ENCODE data around the gene VWF. TPM values are rescaled to one million over a fixed set of nuclear protein-coding genes. Genes with fewer than 3 reads are reported as not detected.
A peak's percentile ranks its signal among the peaks of the same experiment; 100 is the strongest.

VWF gene
- total and polyA plus RNA-seq, 2 of the 13 experiments (the other 11 are each of a cell fraction or from before 2014, with no cell fraction given) = 0.20 to 0.25 TPM

- TF ChIP-seq ZNF784 (CRISPR knock-in tag; IDR thresholded peaks at IDR 0.05; ENCODE audit: borderline replicate concordance) (no peak), ELK4 (CRISPR knock-in tag; IDR thresholded peaks at IDR 0.05; ENCODE audit: borderline replicate concordance) (no peak), CCDC6 (CRISPR knock-in tag; IDR thresholded peaks at IDR 0.05) (no peak)
Measured at GRCh38 chr12:5964913-5965900, 159.3 kb downstream of the VWF start (continued).

GRCh38 chr12:5963515-5963914 is 161.0 kb downstream of the VWF start:
- Histone ChIP-seq H3K27ac (ENCODE audit: extremely low read length, insufficient read depth, low read length) (no peak overlapping the region), H3K4me3 (replicated peaks in 1 of 3; ENCODE audit: insufficient read depth in 1 of 3, low read depth in 2 of 3, low read length in 3 of 3) (no peak overlapping the region), H4K20me1 (ENCODE audit: insufficient read depth, low read length) (no peaks in the 10 kb centered on the region), H3K79me2 (ENCODE audit: insufficient read depth, low read length) (no peaks in the 10 kb centered on the region), H3K27me3 (ENCODE audit: control insufficient read depth in 1 of 2, insufficient read depth in 2 of 2, low read length in 2 of 2) (peaks cover 1 to 9% of the 10 kb centered on the region in 2 experiments; a peak in 2 of 5 replicates), H3K4me1 (ENCODE audit: insufficient read depth, low read length) (peaks cover 15% of the 10 kb centered on the region), H3K9ac (ENCODE audit: insufficient read depth, low read depth, low read length) (no peak overlapping the region), H3K36me3 (replicated peaks in 1 of 2; ENCODE audit: control insufficient read depth in 1 of 2, insufficient read depth in 2 of 2, low read length in 2 of 2) (no peaks in the 10 kb centered on the region), H3K9me3 (ENCODE audit: low read length) (no peaks in the 10 kb centered on the region), H3K4me2 (ENCODE audit: low read depth, low read length) (peak overlapping the region; percentile 12; the same call in 1 of the 2 replicates), H2AFZ (ENCODE audit: low read length) (peak overlapping the region; percentile 69)
- BruUV-seq (replicated peaks) = no TSS peak
- 14% methylated on average over 7 of the region's 7 CpGs for whole genome bisulfite sequencing (ENCODE audit: low lambda C conversion rate)
- CTCF ChIA-PET (ENCODE audit: low intra/inter-chr PET ratio, low total read pairs) = no interaction called here
- no peak for ATAC-seq
- intact Hi-C loops (cut with micrococcal nuclease; ENCODE audit: unreplicated experiment) (no loop called here), in situ Hi-C loops (cut with HindIII; ENCODE audit: extremely low pct_ligation_motif_present, low pct_unique_long_range_greater_than_20kb) (no loop called here)
- POLR2A ChIA-PET = no interaction called here
- DNase-seq (ENCODE audit: low spot score) = no peak
- FAIRE-seq = no peak
- no peak for TF ChIP-seq KDM1A (CRISPR knock-in tag; IDR thresholded peaks at IDR 0.05)
- no peak for TF ChIP-seq ZNF512B (CRISPR knock-in tag; IDR thresholded peaks at IDR 0.05; ENCODE audit: borderline replicate concordance)
- no peak for TF ChIP-seq ZNF556 (CRISPR knock-in tag; IDR thresholded peaks at IDR 0.05; ENCODE audit: borderline replicate concordance)
- no peak for TF ChIP-seq ZFP36L2 (CRISPR knock-in tag; IDR thresholded peaks at IDR 0.05)
- no peak for TF ChIP-seq DNMT1 (CRISPR knock-in tag; IDR thresholded peaks at IDR 0.05)
- TF ChIP-seq ZBTB33 (CRISPR knock-in tag; IDR thresholded peaks at IDR 0.05) = no peak
- TF ChIP-seq ZKSCAN8 (CRISPR knock-in tag; IDR thresholded peaks at IDR 0.05; ENCODE audit: borderline replicate concordance) = no peak
- TF ChIP-seq LBX2 (CRISPR knock-in tag; IDR thresholded peaks at IDR 0.05; ENCODE audit: borderline replicate concordance) = no peak
- no peak for TF ChIP-seq KMT2A (CRISPR knock-in tag; IDR thresholded peaks at IDR 0.05)

Measured in HepG2 (cell line).